Neural crest cell (in vitro differentiated cells): ENCODE results near the gene FRMD5. TPM values are rescaled to one million over a fixed set of nuclear protein-coding genes. Genes with fewer than 3 reads are reported as not detected.

Experiments
- DNase-seq: peaks from one replicate; pipeline ENCODE4 v3.0.0; 2021; ENCODE audit warnings: low read depth, mixed read lengths, low spot score
- H3K27ac Mint-ChIP-seq: one replicate; pipeline ENCODE4 v1.8.0; 2021; ENCODE audit warnings: mild to moderate bottlenecking, mixed read lengths; ENCODE audit not compliant: unreplicated experiment
- H3K27me3 Mint-ChIP-seq: 2 replicates; pipeline ENCODE4 v1.8.0; 2021; ENCODE audit warnings: low read depth, mild to moderate bottlenecking, mixed read lengths
- H3K36me3 Mint-ChIP-seq: 2 replicates; pipeline ENCODE4 v1.8.0; 2021; ENCODE audit warnings: low read depth, mild to moderate bottlenecking, mixed read lengths
- H3K4me1 Mint-ChIP-seq: 2 replicates; pipeline ENCODE4 v1.8.0; 2021; ENCODE audit warnings: mixed read lengths
- H3K4me3 Mint-ChIP-seq: one replicate; pipeline ENCODE4 v1.8.0; 2021; ENCODE audit warnings: mild to moderate bottlenecking, mixed read lengths
- H3K9me3 Mint-ChIP-seq: 2 replicates; pipeline ENCODE4 v1.8.0; 2021; ENCODE audit warnings: mixed read lengths
- total RNA-seq: library from RNA; stranded (reverse); gene quantifications from 2 replicates; pipeline ENCODE4 v1.2.1, GENCODE V29; 2021
- TF ChIP-seq, protein P1 (sequence below): fragments of 200-600 bp; sonication (generic); conservative IDR thresholded peaks from 2 replicates; pipeline ENCODE4 v1.5.0; 2021; ENCODE audit warnings: antibody characterized with exemption, mild to moderate bottlenecking

FRMD5 gene
- total RNA-seq, 1 donor from 2014 or later = 4.3 TPM

DNA sequence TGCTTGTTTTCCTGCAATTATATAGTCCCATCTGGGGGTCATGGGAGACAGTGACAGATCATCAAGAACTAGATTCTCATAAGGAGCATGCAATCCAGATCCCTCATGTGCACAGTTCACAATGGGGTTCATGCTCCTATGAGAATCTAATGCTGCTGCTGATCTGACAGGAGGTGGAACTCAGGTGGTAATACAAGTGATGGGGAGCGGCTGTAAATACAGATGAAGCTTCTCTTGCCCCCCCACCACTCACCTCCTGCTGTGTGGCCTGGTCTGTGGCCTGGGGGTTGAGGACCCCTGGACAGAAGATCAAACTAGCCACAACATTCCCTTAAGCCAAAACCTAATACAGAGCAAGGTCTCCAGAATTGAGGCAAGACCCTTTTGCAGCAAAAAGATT is 207.1 kb downstream of the FRMD5 start:
- H3K4me1 Mint-ChIP-seq = no peaks in the 10 kb centered on the region
- DNase-seq = no peak
- no peak overlapping the region for H3K27ac Mint-ChIP-seq
- TF ChIP-seq, protein P1, sequence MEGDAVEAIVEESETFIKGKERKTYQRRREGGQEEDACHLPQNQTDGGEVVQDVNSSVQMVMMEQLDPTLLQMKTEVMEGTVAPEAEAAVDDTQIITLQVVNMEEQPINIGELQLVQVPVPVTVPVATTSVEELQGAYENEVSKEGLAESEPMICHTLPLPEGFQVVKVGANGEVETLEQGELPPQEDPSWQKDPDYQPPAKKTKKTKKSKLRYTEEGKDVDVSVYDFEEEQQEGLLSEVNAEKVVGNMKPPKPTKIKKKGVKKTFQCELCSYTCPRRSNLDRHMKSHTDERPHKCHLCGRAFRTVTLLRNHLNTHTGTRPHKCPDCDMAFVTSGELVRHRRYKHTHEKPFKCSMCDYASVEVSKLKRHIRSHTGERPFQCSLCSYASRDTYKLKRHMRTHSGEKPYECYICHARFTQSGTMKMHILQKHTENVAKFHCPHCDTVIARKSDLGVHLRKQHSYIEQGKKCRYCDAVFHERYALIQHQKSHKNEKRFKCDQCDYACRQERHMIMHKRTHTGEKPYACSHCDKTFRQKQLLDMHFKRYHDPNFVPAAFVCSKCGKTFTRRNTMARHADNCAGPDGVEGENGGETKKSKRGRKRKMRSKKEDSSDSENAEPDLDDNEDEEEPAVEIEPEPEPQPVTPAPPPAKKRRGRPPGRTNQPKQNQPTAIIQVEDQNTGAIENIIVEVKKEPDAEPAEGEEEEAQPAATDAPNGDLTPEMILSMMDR = no peak
- H3K27me3 Mint-ChIP-seq = no peaks in the 10 kb centered on the region
- H3K36me3 Mint-ChIP-seq = no peaks in the 10 kb centered on the region
- H3K4me3 Mint-ChIP-seq = no peak overlapping the region
- H3K9me3 Mint-ChIP-seq = no peaks in the 10 kb centered on the region

DNA sequence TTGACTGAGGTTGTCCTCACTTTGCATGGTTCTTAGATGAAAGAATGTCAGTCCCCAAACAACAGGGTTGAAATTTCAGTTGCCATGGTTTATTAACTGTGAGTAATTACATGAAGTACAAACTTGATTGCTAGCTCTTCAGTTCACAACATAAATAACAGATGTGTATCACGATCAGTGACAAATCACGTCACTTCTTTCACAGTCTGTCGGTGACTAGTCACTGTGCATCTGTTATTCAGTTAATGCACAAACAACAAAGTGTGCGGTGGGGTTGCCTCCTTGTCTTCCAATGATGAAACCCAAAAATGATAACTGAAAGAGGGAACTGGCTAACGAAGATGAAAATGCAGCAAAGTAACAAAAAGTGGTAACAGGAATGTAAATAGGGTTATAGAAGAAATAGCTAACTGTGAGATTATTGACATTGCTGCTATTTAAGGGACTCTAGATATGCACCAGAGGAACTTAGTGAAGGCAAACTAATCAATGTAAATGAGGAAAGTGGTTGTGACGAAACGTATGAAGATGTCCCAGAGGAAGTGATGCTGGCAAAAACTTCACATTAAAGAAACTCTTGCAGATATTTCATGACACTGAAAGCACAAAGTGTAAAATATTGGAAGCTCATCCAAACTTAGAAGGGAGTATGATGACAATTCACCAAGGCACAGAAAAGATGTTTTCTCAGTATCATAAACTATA is 208.9 kb downstream of the FRMD5 start:
- Mint-ChIP-seq H3K4me3 (no peak overlapping the region), H3K27ac (no peak overlapping the region), H3K27me3 (no peaks in the 10 kb centered on the region), H3K9me3 (no peaks in the 10 kb centered on the region), H3K4me1 (no peaks in the 10 kb centered on the region), H3K36me3 (no peaks in the 10 kb centered on the region)
- TF ChIP-seq, protein P1 = no peak
- DNase-seq = no peak

DNA sequence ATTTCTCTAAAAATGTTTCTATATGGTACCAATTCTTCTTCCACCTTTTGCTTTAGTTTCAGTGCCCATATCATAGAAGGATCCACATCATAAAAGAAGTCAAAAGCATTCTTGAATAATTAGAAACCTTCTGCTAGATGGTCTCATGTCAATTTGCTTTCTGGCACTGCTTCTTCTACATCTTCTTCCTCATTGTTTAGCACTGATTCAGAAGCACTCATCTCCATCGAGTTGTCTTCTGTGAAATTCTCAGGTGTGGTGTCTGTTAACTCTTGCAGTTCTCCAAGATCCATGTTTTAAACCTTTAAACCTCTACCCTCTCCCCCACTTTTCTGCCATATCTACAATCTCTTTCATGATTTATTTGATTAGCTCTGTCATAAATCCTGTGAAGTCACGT is 213.5 kb downstream of the FRMD5 start:
- H3K4me1 Mint-ChIP-seq = no peaks in the 10 kb centered on the region
- no peaks in the 10 kb centered on the region for H3K36me3 Mint-ChIP-seq
- DNase-seq = no peak
- H3K27ac Mint-ChIP-seq = no peak overlapping the region
- no peaks in the 10 kb centered on the region for H3K27me3 Mint-ChIP-seq
- H3K4me3 Mint-ChIP-seq = no peak overlapping the region
- H3K9me3 Mint-ChIP-seq = peaks cover 2% of the 10 kb centered on the region
- TF ChIP-seq, protein P1 = no peak

DNA sequence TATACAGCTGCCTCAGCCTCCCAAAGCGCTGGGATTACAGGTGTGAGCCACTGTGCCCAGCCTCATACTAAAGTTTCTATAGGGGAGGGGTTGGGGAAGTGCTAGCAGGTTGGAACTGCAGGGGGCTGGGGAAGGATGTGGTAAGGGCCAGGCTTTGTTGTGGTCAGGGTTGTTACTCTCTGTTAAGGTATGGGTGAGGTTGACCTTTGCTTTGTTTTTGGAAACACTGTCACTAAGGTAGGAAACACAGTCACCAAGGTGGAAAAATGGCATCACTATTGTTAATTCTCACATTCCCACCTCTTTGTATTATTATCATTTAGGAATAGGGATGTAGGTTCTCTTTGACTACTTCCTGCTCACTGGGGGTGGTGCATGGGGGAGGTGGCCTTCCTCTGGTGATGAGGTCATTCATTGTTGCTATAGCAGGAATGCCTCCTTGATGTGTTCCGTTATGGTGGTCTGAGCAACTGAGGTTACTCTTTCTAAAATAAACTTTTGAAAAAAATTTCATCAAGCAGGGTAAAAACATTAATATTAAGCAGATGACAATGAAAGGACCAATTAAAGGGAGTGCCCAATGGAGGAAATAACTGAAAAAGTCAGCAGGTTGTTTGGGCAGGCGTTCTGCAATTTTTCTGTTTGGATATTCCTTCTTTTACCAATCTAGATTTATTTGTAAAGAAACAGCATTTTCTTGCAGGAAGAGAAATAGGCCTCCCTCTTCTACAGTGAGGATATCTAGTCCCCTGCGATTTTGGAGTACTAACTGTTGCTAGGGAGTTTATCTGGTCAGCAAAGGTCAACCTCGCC is 217.8 kb downstream of the FRMD5 start:
- Mint-ChIP-seq H3K9me3 (peaks cover 2% of the 10 kb centered on the region), H3K4me3 (no peak overlapping the region), H3K4me1 (peaks cover 6% of the 10 kb centered on the region), H3K27ac (no peak overlapping the region), H3K36me3 (no peaks in the 10 kb centered on the region), H3K27me3 (no peaks in the 10 kb centered on the region)
- no peak for DNase-seq
- TF ChIP-seq, protein P1 = no peak

DNA sequence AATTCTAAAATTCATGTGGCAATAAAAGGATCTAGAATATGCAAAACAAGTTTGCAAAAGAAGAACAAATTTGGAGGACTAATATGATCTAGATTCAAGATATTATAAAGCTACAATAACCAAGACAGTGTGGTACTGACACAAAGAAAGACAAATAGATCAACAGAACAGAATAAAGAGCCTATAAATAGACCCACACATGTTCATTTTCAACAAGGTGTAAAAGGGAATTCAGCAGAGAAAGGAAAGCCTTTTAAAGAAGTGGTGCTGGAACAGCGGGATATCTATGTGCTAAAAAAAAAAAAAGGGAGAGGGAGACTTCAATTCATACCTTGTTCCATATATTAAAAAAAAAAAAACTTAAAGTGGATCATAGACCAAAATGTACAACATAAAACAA is 219.3 kb downstream of the FRMD5 start:
- no peak for DNase-seq
- Mint-ChIP-seq H3K9me3 (peaks cover 2% of the 10 kb centered on the region), H3K27ac (no peak overlapping the region), H3K4me1 (peaks cover 6% of the 10 kb centered on the region), H3K27me3 (no peaks in the 10 kb centered on the region), H3K36me3 (no peaks in the 10 kb centered on the region), H3K4me3 (no peak overlapping the region)
- TF ChIP-seq, protein P1 = no peak
